ENCODE measurements around the gene DSCAM.
"Not testable (repeated sequence)": the region's sequence is repeated elsewhere in the genome, so short reads cannot be mapped to it uniquely, and the experiment has no call there.

GRCh38 chr21:40258456-40258855 is 588.5 kb downstream of the DSCAM start:
- not testable (repeated sequence) for TF ChIP-seq JUND (IDR thresholded peaks at IDR 0.05); POLR2AphosphoS5 (IDR thresholded peaks at IDR 0.05; ENCODE audit: low read depth, low read length); POLR2A (IDR thresholded peaks at IDR 0.05; ENCODE audit: borderline replicate concordance, extremely low read depth, insufficient read depth, insufficient read length); ELF1 (IDR thresholded peaks at IDR 0.05; ENCODE audit: borderline replicate concordance, low read depth); REST (IDR thresholded peaks at IDR 0.05; ENCODE audit: low read depth); CTCF (IDR thresholded peaks at IDR 0.05 in 2 of 3, conservative IDR thresholded peaks at IDR 0.05 in 1 of 3; ENCODE audit: borderline replicate concordance in 1 of 3, insufficient read depth in 1 of 3, low read depth in 2 of 3, low read length in 2 of 3); SIN3A (IDR thresholded peaks at IDR 0.05; ENCODE audit: low read depth)

All from HCT116 (cell line).